GM08714 (cell line): ENCODE measurements around the gene PRDM15.

Experiments
- H3K4me3 ChIP-seq: fragments of 200-500 bp; sonication (Bioruptor generic); 2 replicates; pipeline ENCODE4 v1.5.1; 2014; ENCODE audit warnings: mild to moderate bottlenecking, low read length, inconsistent platforms
- ZNF274 ChIP-seq: IDR thresholded peaks from 2 replicates; pipeline ENCODE4 v1.6.1; 2012; ENCODE audit warnings: mild to moderate bottlenecking, low read depth, low read length

PRDM15 gene

GRCh38 chr21:41827951-41828883, 50.9 kb downstream of the PRDM15 start:
- no peak for TF ChIP-seq ZNF274

GRCh38 chr21:41825881-41826280, 53.3 kb downstream of the PRDM15 start:
- TF ChIP-seq ZNF274 = no peak
- H3K4me3 ChIP-seq = no peak overlapping the region

More at GRCh38 chr21:41827951-41828883, 50.9 kb downstream of the PRDM15 start:
- no peak overlapping the region for H3K4me3 ChIP-seq

GRCh38 chr21:41825216-41825615, 53.9 kb downstream of the PRDM15 start:
- H3K4me3 ChIP-seq = no peak overlapping the region
- TF ChIP-seq ZNF274 = no peak

GRCh38 chr21:41824466-41825207, 54.5 kb downstream of the PRDM15 start:
- no peak for TF ChIP-seq ZNF274
- H3K4me3 ChIP-seq = no peak overlapping the region

GRCh38 chr21:41823906-41824305, 55.2 kb downstream of the PRDM15 start:
- H3K4me3 ChIP-seq = no peak overlapping the region
- no peak for TF ChIP-seq ZNF274

GRCh38 chr21:41823166-41823565, 56.0 kb downstream of the PRDM15 start:
- TF ChIP-seq ZNF274 = no peak
- H3K4me3 ChIP-seq = no peak overlapping the region

GRCh38 chr21:41821756-41822431, 57.2 kb downstream of the PRDM15 start:
- TF ChIP-seq ZNF274 = no peak
- no peak overlapping the region for H3K4me3 ChIP-seq

- no peak for TF ChIP-seq ZNF274
- H3K4me3 ChIP-seq = no peak overlapping the region
These were observed 57.9 kb downstream of the PRDM15 start for GRCh38 chr21:41821081-41821755.

- no peak for TF ChIP-seq ZNF274
- no peak overlapping the region for H3K4me3 ChIP-seq
These were observed 58.6 kb downstream of the PRDM15 start for GRCh38 chr21:41820384-41821080.

- H3K4me3 ChIP-seq = no peak overlapping the region
- no peak for TF ChIP-seq ZNF274
These were observed 59.3 kb downstream of the PRDM15 start for GRCh38 chr21:41819856-41820281.

- H3K4me3 ChIP-seq = no peak overlapping the region
- TF ChIP-seq ZNF274 = no peak
These were observed 59.8 kb downstream of the PRDM15 start for GRCh38 chr21:41819236-41819855.

GRCh38 chr21:41817877-41818855, 61.0 kb downstream of the PRDM15 start:
- TF ChIP-seq ZNF274 = no peak
- H3K4me3 ChIP-seq = no peak overlapping the region

- H3K4me3 ChIP-seq = no peak overlapping the region
- TF ChIP-seq ZNF274 = no peak
These were observed 61.9 kb downstream of the PRDM15 start for GRCh38 chr21:41817228-41817627.
